Mesothelial cell of epicardium (in vitro differentiated cells): ENCODE data around the gene TXNRD3. TPM values are rescaled to one million over a fixed set of nuclear protein-coding genes. Genes with fewer than 3 reads are reported as not detected.

Experiments used
- DNase-seq, 2 experiments: peaks; one replicate each; pipeline ENCODE4 v3.0.0; 2021; ENCODE audit warnings: low spot score in 2 of 2; ENCODE audit not compliant: unreplicated experiment in 2 of 2
- H3K27ac Mint-ChIP-seq: 2 replicates; pipeline ENCODE4 v1.8.0; 2021; ENCODE audit warnings: mixed read lengths
- H3K27me3 Mint-ChIP-seq: 2 replicates; pipeline ENCODE4 v1.8.0; 2021; ENCODE audit warnings: low read depth, mixed read lengths
- H3K36me3 Mint-ChIP-seq: 2 replicates; pipeline ENCODE4 v1.8.0; 2021; ENCODE audit warnings: mixed read lengths
- H3K4me1 Mint-ChIP-seq: 2 replicates; pipeline ENCODE4 v1.8.0; 2021; ENCODE audit warnings: mixed read lengths
- H3K4me3 Mint-ChIP-seq: 2 replicates; pipeline ENCODE4 v1.8.0; 2021; ENCODE audit warnings: mild to moderate bottlenecking, moderate library complexity, mixed read lengths
- H3K9me3 Mint-ChIP-seq: 2 replicates; pipeline ENCODE4 v1.8.0; 2021; ENCODE audit warnings: mixed read lengths
- total RNA-seq: library from RNA; stranded (reverse); gene quantifications from 3 replicates; pipeline ENCODE4 v1.2.1, GENCODE V29; 2021
- TF ChIP-seq, protein P1 (sequence below): fragments of 200-600 bp; sonication (generic); IDR thresholded peaks from one replicate; pipeline ENCODE4 v1.5.0; 2021; ENCODE audit warnings: antibody characterized with exemption; ENCODE audit not compliant: unreplicated experiment

The TXNRD3 gene
- total RNA-seq, 1 donor from 2014 or later: 18.4 TPM

DNA sequence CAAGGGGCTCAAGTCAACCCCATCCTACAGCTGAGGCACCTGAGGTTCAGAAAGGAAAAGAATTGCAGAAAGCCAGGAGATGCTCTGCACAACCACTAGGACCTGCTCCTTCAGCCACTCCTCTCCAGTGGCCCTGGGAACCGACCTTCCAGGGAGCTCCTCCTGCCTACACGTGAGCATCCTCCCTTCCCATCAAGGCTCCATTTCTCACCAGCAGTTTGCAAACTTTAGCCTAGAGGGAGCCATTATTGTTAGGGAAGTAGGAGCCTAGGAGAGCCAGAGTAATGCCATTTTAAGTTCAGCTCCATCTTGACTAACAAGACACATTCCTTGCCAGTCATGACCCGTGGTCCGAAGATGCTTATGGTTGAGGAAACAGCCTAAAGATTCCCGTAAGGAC is 37.9 kb upstream of the TXNRD3 start:
- no peak for DNase-seq

DNA sequence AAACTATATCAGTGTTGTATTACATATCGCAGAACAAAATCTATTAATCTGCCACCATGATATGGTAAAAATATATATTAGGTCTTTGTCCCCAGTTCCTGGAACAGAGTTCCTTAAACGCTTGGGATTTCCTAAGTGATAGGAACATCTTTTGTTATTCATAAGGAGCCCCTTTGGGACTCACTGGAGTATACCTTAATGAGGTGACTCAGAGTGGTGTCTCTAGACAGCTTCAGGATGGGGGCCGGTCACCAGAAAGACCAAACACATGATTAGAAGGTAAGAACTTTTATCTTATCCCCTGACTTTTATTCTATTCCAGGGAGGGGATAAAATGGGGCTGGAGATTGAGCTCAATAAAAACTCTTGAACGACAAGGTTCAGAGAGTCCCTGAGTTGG is 36.8 kb upstream of the TXNRD3 start:
- Mint-ChIP-seq H3K4me3 (no peak overlapping the region), H3K9me3 (peaks cover 8% of the 10 kb centered on the region), H3K36me3 (no peaks in the 10 kb centered on the region), H3K27ac (no peak overlapping the region), H3K4me1 (no peaks in the 10 kb centered on the region), H3K27me3 (peaks cover 74% of the 10 kb centered on the region)
- TF ChIP-seq, protein P1, sequence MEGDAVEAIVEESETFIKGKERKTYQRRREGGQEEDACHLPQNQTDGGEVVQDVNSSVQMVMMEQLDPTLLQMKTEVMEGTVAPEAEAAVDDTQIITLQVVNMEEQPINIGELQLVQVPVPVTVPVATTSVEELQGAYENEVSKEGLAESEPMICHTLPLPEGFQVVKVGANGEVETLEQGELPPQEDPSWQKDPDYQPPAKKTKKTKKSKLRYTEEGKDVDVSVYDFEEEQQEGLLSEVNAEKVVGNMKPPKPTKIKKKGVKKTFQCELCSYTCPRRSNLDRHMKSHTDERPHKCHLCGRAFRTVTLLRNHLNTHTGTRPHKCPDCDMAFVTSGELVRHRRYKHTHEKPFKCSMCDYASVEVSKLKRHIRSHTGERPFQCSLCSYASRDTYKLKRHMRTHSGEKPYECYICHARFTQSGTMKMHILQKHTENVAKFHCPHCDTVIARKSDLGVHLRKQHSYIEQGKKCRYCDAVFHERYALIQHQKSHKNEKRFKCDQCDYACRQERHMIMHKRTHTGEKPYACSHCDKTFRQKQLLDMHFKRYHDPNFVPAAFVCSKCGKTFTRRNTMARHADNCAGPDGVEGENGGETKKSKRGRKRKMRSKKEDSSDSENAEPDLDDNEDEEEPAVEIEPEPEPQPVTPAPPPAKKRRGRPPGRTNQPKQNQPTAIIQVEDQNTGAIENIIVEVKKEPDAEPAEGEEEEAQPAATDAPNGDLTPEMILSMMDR: no peak
- DNase-seq: no peak

More for the DNA sequence above, 37.9 kb upstream of the TXNRD3 start:
- no peak overlapping the region for H3K4me3 Mint-ChIP-seq
- H3K27me3 Mint-ChIP-seq: peaks cover 80% of the 10 kb centered on the region
- H3K27ac Mint-ChIP-seq: no peak overlapping the region
- peaks cover 5% of the 10 kb centered on the region for H3K9me3 Mint-ChIP-seq
- TF ChIP-seq, protein P1: no peak
- no peaks in the 10 kb centered on the region for H3K36me3 Mint-ChIP-seq
- no peaks in the 10 kb centered on the region for H3K4me1 Mint-ChIP-seq

DNA sequence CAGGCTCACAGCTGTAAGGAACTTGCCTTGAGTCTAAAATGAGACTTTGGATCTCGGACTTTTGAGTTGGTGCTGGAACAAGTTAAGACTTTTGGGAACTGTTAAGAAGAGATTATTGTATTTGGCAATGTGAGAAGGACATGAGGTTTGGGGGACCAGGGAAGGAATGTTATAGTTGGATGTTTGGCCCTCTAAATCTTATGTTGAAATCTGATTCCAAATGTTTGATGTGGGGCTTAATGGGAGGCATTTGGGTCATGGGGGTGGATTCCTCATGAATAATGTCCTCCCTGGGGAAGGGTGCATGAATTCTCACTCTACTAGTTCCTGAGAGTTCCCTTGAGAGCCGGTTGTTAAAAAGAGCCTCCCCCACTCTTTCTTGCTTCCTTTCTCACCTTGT is 30.6 kb upstream of the TXNRD3 start:
- Mint-ChIP-seq H3K9me3 (peaks cover 8% of the 10 kb centered on the region), H3K27ac (no peak overlapping the region), H3K4me3 (no peak overlapping the region), H3K27me3 (peaks cover 28% of the 10 kb centered on the region), H3K36me3 (no peaks in the 10 kb centered on the region), H3K4me1 (peaks cover 21% of the 10 kb centered on the region)
- DNase-seq: no peak
- TF ChIP-seq, protein P1: no peak

DNA sequence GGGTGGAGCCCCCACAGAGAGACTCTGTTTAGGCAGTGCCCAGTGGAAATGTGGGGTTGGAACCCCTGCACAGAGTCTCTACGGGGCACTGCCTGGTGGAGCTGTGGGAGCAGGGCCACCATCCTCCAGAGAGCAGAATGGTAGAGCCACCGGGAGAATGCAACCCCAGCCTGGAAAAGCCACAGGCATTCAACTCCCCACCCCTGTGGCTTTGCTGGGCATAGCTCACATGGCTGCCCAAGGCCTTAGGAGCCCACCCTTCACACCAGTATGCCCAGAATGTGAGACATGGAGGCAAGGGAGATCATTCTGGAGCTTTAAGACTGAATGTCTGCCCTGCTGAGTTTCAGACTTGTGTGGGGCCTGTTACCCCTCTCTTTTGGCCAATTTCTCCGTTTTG is 30.1 kb upstream of the TXNRD3 start:
- H3K36me3 Mint-ChIP-seq: no peaks in the 10 kb centered on the region
- H3K9me3 Mint-ChIP-seq: peaks cover 8% of the 10 kb centered on the region
- no peak overlapping the region for H3K4me3 Mint-ChIP-seq
- peaks cover 23% of the 10 kb centered on the region for H3K27me3 Mint-ChIP-seq
- TF ChIP-seq, protein P1: no peak
- DNase-seq: no peak
- H3K4me1 Mint-ChIP-seq: peaks cover 26% of the 10 kb centered on the region
- H3K27ac Mint-ChIP-seq: no peak overlapping the region

DNA sequence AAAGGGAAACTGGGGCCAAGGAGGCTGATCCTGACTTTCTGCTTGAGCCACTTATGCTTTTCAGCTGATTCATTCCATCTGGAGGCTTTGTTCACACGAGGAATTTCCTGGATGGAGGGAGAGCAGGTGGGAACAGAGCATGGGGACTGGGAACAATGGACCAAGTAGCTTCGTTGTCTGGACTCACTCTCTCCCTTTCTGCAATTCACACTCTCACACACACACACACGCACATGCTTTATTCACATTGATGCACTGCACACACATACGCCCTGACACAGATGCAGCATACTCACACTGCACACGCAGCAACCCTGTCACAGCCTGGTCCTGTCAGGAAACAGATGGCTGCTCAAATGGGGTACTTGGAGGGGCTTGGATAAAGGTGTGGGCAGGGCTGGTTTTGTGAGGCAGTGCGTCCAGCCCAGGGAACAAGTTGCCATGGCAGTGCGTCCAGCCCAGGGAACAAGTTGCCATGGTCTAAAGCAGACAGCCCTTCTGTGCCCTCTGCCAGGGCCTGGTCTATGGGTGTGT is 29.4 kb upstream of the TXNRD3 start:
- Mint-ChIP-seq H3K4me3 (no peak overlapping the region), H3K36me3 (no peaks in the 10 kb centered on the region), H3K27ac (no peak overlapping the region), H3K4me1 (peaks cover 33% of the 10 kb centered on the region), H3K9me3 (peaks cover 8% of the 10 kb centered on the region), H3K27me3 (peaks cover 16% of the 10 kb centered on the region)
- TF ChIP-seq, protein P1: no peak
- DNase-seq: no peak

DNA sequence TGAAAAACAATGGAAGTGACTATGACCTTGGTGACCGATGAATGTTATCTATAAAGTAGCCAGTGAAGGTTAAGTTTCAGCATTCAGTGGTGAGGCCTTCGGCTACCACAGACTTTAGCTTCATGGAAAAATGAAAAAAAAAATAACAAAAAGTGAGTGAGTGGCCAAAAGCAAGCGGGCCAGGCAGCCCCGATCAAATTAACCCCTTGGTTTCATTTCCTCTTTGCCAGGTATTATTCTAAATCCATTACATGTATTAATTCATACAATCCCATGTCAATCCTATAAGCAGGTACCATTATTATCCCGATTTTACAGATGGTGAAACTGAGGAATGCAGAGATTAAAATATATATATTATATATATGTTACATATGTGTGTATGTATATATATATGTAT is 28.1 kb upstream of the TXNRD3 start:
- peaks cover 36% of the 10 kb centered on the region for H3K4me1 Mint-ChIP-seq
- H3K9me3 Mint-ChIP-seq: peaks cover 5% of the 10 kb centered on the region
- H3K27me3 Mint-ChIP-seq: peaks cover 19% of the 10 kb centered on the region
- TF ChIP-seq, protein P1: no peak
- DNase-seq: no peak
- no peaks in the 10 kb centered on the region for H3K36me3 Mint-ChIP-seq
- H3K4me3 Mint-ChIP-seq: no peak overlapping the region
- no peak overlapping the region for H3K27ac Mint-ChIP-seq
